ENCODE results near the gene VTI1A. TPM values are rescaled to one million over a fixed set of nuclear protein-coding genes. Genes with fewer than 3 reads are reported as not detected.

VTI1A gene
- total and polyA plus RNA-seq, 2 of the 8 experiments (the other 6 are each of a cell fraction or from before 2014, with no cell fraction given), result 6.0 to 20.0 TPM

DNA sequence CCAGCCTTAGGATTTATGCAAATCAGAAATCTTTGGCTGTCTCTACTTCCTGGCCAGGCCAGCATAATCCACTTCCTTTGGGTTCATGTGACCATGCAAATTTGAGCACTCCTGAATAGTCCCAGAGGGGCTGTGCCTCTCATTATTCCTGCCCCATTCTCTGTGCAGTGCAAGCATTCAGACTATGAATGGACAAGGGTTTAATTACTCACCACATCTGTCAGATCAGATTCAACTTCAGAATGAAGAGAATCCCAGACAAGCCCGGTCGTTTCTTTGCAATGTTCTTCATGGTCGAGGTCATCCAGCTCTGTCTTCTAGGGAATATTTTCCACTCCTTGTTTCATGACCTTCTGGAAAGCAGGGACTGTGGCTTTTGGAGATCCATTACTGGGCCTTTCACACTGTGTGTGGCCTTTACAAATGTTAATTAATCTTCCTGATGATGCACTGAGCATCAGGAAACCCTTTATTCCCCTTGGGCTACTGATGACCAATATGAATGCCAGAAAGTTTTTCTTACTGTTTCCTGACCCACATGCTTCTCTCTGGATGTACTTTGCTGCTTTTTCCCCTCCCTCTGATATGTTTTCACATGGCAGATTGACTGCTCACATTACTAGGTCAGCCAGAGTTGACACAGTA lies 285.4 kb downstream of the VTI1A start:
- Histone ChIP-seq H3K79me1 (ENCODE audit: low read depth, low read length) (no peaks in the 10 kb centered on the region), H3K4me2 (ENCODE audit: insufficient read depth in 1 of 2, low read depth in 2 of 2, low read length in 2 of 2) (peak overlapping the region; percentile 43 to 46), H2BK12ac (ENCODE audit: low read depth, low read length) (peak overlapping the region; percentile 71; the same call in 1 of the 2 replicates), H3K14ac (ENCODE audit: insufficient read length) (no peak overlapping the region), H3K18ac (ENCODE audit: extremely low read depth, low read length) (peak overlapping the region; percentile 2; the same call in 1 of the 2 replicates), H3K4ac (replicated peaks; ENCODE audit: insufficient read length, low read depth, low read length) (peak overlapping the region; percentile 79), H2BK15ac (ENCODE audit: low read length) (no peak overlapping the region), H2BK120ac (replicated peaks; ENCODE audit: low read depth, low read length) (peak overlapping the region; percentile 24), H3K27ac (ENCODE audit: low read depth, low read length) (peak overlapping the region; percentile 56), H4K20me1 (replicated peaks in 1 of 2; ENCODE audit: control insufficient read depth in 1 of 2, insufficient read depth in 2 of 2, low read length in 2 of 2) (no peaks in the 10 kb centered on the region), H3K23me2 (ENCODE audit: low read depth, low read length) (no peaks in the 10 kb centered on the region), H2BK20ac (ENCODE audit: low read length) (peak overlapping the region; percentile 96), H3K4me1 (replicated peaks in 1 of 4; ENCODE audit: control insufficient read depth in 3 of 4, insufficient read depth in 4 of 4, low read length in 3 of 4) (peaks cover 9 to 20% (median 14%) of the 10 kb centered on the region in 4 experiments), H3K79me2 (ENCODE audit: control insufficient read depth in 1 of 2, insufficient read depth in 2 of 2, low read length in 2 of 2) (no peaks in the 10 kb centered on the region), H3K36me3 (ENCODE audit: control insufficient read depth in 2 of 4, insufficient read depth in 4 of 4, low read length in 3 of 4) (no peaks in the 10 kb centered on the region), H3K27me3 (replicated peaks in 1 of 4; ENCODE audit: control insufficient read depth in 3 of 4, extremely low read depth in 1 of 4, insufficient read depth in 3 of 4, low read length in 3 of 4) (no peaks in the 10 kb centered on the region), H3K23ac (ENCODE audit: insufficient read length) (no peak overlapping the region), H3K56ac (replicated peaks; ENCODE audit: insufficient read length, low read depth, low read length) (no peak overlapping the region), H2AK5ac (ENCODE audit: low read depth, low read length) (0 out of 2 replicates have a peak overlapping the region, but pooled peaks have one; percentile 14), H4K5ac (ENCODE audit: insufficient read length, low read depth, low read length) (peak overlapping the region; percentile 35), H4K8ac (ENCODE audit: extremely low read depth, insufficient read depth, low read length) (no peak overlapping the region), H4K91ac (replicated peaks; ENCODE audit: insufficient read length, low read length) (peak overlapping the region; percentile 86), H2AFZ (ENCODE audit: low read length) (no peak overlapping the region), H3K9me3 (ENCODE audit: insufficient read depth in 2 of 2, low read depth in 1 of 2, low read length in 1 of 2) (no peaks in the 10 kb centered on the region), H3K9ac (replicated peaks in 1 of 4; ENCODE audit: extremely low read depth in 1 of 4, low read depth in 3 of 4, low read length in 3 of 4) (no peak overlapping the region), H3K4me3 (ENCODE audit: extremely low read depth in 1 of 4, insufficient read depth in 2 of 4, low read depth in 3 of 4, low read length in 4 of 4) (peak overlapping the region in 2 of 4 experiments; percentile 7 to 13; a peak in 2 of 8 replicates), H2BK5ac (ENCODE audit: low read depth, low read length) (peak overlapping the region; percentile 86)
- 65% methylated on average over 3 of the region's 3 CpGs; no CpG with 5 or more reads in 1 of the 2 experiments for WGBS, 2 experiments (ENCODE audit: extremely low coverage in 1 of 2, insufficient coverage in 1 of 2, insufficient read length in 1 of 2, insufficient replicate concordance in 2 of 2, low coverage in 1 of 2, low lambda C conversion rate in 2 of 2, missing lambda C conversion rate in 1 of 2)
- FAIRE-seq (peak; percentile 69), DNase-seq (ENCODE audit: low read depth in 1 of 2, low spot score in 2 of 2) (peak in 1 of 2 experiments; percentile 46)
- CTCF ChIA-PET (ENCODE audit: partially characterized antibody), result interaction anchor here (1.2 to 3.5 kb wide), 2 partner anchors 11 to 484 kb away, joined by 3 to 21 read pairs; no protein-coding TSS in a partner anchor
- POLR2A ChIA-PET (ENCODE audit: partially characterized antibody), result no interaction called here
- TF ChIP-seq, protein P1, sequence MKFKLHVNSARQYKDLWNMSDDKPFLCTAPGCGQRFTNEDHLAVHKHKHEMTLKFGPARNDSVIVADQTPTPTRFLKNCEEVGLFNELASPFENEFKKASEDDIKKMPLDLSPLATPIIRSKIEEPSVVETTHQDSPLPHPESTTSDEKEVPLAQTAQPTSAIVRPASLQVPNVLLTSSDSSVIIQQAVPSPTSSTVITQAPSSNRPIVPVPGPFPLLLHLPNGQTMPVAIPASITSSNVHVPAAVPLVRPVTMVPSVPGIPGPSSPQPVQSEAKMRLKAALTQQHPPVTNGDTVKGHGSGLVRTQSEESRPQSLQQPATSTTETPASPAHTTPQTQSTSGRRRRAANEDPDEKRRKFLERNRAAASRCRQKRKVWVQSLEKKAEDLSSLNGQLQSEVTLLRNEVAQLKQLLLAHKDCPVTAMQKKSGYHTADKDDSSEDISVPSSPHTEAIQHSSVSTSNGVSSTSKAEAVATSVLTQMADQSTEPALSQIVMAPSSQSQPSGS (IDR thresholded peaks at IDR 0.05; ENCODE audit: low read length), result no peak
- TF ChIP-seq TAF7 (optimal IDR thresholded peaks at IDR 0.05; ENCODE audit: borderline replicate concordance, low read depth, low read length), result no peak
- no peak for TF ChIP-seq PHF8 (conservative IDR thresholded peaks at IDR 0.05; ENCODE audit: low read depth, low read length)
- TF ChIP-seq POLR2AphosphoS5 (IDR thresholded peaks at IDR 0.05; ENCODE audit: low read depth, low read length), result no peak
- TF ChIP-seq POLR2A (IDR thresholded peaks at IDR 0.05; ENCODE audit: control extremely low read depth in 1 of 2, low read depth in 2 of 2, low read length in 2 of 2), result no peak
- no peak for TF ChIP-seq ASH2L (IDR thresholded peaks at IDR 0.05; ENCODE audit: low read length)
